Muscle layer of duodenum (tissue), 2 donors: ENCODE data around the gene MOSPD3.
"Not testable (repeated sequence)": the region's sequence is repeated elsewhere in the genome, so short reads cannot be mapped to it uniquely, and the experiment has no call there.

ENCODE experiments used
- H3K27ac ChIP-seq: one replicate; pipeline ENCODE4 v1.7.0; 2013; ENCODE audit warnings: mild to moderate bottlenecking, low read length
- H3K27me3 ChIP-seq: one replicate; pipeline ENCODE4 v1.7.0; 2013; ENCODE audit warnings: low read depth, mild to moderate bottlenecking, control low read depth, low read length
- H3K36me3 ChIP-seq, 2 donors: one replicate each; pipeline ENCODE4 v1.7.0; 2013; ENCODE audit warnings: low read length in 2 of 2, control low read depth in 1 of 2, mild to moderate bottlenecking in 1 of 2; ENCODE audit not compliant: insufficient read depth in 2 of 2, control insufficient read depth in 1 of 2
- H3K4me1 ChIP-seq, 2 donors: one replicate each; pipeline ENCODE4 v1.7.0; 2013; ENCODE audit warnings: low read length in 2 of 2, mild to moderate bottlenecking in 2 of 2, control low read depth in 1 of 2, moderate library complexity in 1 of 2; ENCODE audit not compliant: insufficient read depth in 2 of 2, control insufficient read depth in 1 of 2
- H3K4me3 ChIP-seq, 2 donors: one replicate each; pipeline ENCODE4 v1.7.0; 2013; ENCODE audit warnings: low read length in 2 of 2, low read depth in 1 of 2, mild to moderate bottlenecking in 1 of 2
- H3K9me3 ChIP-seq, 2 donors: one replicate each; pipeline ENCODE4 v1.7.0; 2013; ENCODE audit warnings: low read length in 2 of 2, control low read depth in 1 of 2, mild to moderate bottlenecking in 1 of 2; ENCODE audit not compliant: control insufficient read depth in 1 of 2
- donor health status: healthy.

Gene MOSPD3

DNA sequence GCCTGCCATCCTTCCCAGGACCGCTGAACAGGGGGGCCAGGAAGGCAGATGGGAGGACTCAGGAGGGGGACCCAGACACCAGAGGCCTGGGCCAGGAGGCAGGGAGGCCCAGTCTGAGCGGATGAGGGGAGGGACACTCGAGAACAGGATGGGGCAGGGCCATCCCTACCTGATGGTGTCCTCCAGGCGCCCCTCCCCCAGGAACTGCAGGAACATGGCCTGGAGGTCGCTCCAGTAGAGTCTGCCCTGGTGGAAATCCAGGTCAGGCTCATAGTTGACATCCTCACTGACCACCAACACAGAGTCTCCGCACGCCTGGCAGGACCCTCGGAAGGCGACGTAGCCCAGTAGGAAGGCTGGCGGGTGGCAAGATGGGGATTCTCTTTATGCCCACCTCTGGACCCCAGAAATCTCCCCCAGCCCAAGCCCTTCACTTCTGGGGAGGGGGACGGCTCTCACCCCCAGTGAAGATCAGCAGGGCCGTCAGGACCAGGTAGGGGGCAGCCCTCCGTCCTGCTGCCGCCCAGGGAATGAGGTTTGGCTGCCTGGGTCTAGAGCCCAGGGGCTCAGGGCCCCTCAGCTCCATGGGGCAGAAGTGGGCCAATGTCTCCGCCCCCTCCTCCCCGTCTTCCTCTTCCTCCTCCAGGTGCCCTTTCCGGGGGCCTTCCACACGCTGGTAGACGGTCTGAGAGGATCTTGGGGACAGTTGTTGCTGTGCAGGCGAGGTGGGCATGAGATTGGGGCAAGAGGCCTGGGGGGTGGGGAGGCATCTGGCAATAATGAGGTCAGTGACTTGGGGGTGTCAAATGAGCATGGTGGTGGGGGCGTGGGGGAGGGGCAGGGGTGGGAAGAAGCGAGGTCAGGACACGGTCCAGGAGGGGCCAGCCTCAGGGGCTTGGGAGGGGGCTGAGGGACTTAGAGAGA, 28.4 kb downstream of the MOSPD3 start:
- no peaks in the 10 kb centered on the region for H3K9me3 ChIP-seq
- no peaks in the 10 kb centered on the region for H3K36me3 ChIP-seq
- H3K27ac ChIP-seq: no peak overlapping the region
- H3K4me3 ChIP-seq: no peak overlapping the region
- no peaks in the 10 kb centered on the region for H3K4me1 ChIP-seq
- no peaks in the 10 kb centered on the region for H3K27me3 ChIP-seq

- Histone ChIP-seq H3K36me3 (no peaks in the 10 kb centered on the region), H3K4me3 (no peak within 1 kb of the TSS), H3K9me3 (no peaks in the 10 kb centered on the region), H3K4me1 (no peaks in the 10 kb centered on the region), H3K27ac (no peak within 1 kb of the TSS), H3K27me3 (no peaks in the 10 kb centered on the region)
These were observed 29.1 kb downstream of the MOSPD3 start, which contains the start of gene TFR2 for GRCh38 chr7:100641463-100641859. TFR2 (minus strand) TSS chr7:100641552; CDS start chr7:100641509, 43 bp downstream.

GRCh38 chr7:100641860-100642533, 29.7 kb downstream of the MOSPD3 start:
- Histone ChIP-seq H3K27ac (no peak overlapping the region), H3K36me3 (no peaks in the 10 kb centered on the region), H3K27me3 (no peaks in the 10 kb centered on the region), H3K9me3 (no peaks in the 10 kb centered on the region), H3K4me3 (no peak overlapping the region), H3K4me1 (no peaks in the 10 kb centered on the region)

DNA sequence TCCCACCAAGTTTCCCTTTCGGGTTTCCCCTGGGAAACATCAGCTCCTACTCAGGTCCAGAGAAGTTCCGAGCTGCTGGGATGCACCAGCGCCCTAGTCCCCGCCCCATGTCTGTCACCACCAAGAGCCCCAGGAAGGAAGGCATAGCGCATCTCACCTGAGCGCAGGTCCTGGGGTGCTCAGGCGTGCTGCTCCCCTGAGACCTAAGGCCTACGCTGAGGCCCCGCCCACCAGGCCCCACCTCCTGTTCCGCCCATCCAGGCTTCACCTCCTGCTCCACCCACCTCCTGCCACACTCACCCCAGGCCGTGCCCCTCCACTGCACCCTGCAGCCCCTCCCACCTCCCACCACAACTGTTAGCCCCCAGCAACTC, 30.2 kb downstream of the MOSPD3 start:
- no peaks in the 10 kb centered on the region for H3K27me3 ChIP-seq
- no peaks in the 10 kb centered on the region for H3K9me3 ChIP-seq

GRCh38 chr7:100649826-100650565, 37.7 kb downstream of the MOSPD3 start:
- Histone ChIP-seq H3K4me3 (no peak overlapping the region), H3K4me1 (no peaks in the 10 kb centered on the region), H3K36me3 (no peaks in the 10 kb centered on the region), H3K27me3 (peaks cover 13% of the 10 kb centered on the region), H3K9me3 (no peaks in the 10 kb centered on the region), H3K27ac (no peak overlapping the region)

More for the DNA sequence above, 30.2 kb downstream of the MOSPD3 start:
- H3K27ac ChIP-seq: no peak overlapping the region
- no peaks in the 10 kb centered on the region for H3K36me3 ChIP-seq
- no peak overlapping the region for H3K4me3 ChIP-seq
- no peaks in the 10 kb centered on the region for H3K4me1 ChIP-seq

- Histone ChIP-seq H3K9me3 (no peaks in the 10 kb centered on the region), H3K4me1 (peaks cover 0 to 9% of the 10 kb centered on the region in 2 donors), H3K4me3 (no peak overlapping the region), H3K27ac (no peak overlapping the region), H3K36me3 (no peaks in the 10 kb centered on the region), H3K27me3 (peaks cover 28% of the 10 kb centered on the region)
These were observed 42.8 kb downstream of the MOSPD3 start for GRCh38 chr7:100654908-100655831.

DNA sequence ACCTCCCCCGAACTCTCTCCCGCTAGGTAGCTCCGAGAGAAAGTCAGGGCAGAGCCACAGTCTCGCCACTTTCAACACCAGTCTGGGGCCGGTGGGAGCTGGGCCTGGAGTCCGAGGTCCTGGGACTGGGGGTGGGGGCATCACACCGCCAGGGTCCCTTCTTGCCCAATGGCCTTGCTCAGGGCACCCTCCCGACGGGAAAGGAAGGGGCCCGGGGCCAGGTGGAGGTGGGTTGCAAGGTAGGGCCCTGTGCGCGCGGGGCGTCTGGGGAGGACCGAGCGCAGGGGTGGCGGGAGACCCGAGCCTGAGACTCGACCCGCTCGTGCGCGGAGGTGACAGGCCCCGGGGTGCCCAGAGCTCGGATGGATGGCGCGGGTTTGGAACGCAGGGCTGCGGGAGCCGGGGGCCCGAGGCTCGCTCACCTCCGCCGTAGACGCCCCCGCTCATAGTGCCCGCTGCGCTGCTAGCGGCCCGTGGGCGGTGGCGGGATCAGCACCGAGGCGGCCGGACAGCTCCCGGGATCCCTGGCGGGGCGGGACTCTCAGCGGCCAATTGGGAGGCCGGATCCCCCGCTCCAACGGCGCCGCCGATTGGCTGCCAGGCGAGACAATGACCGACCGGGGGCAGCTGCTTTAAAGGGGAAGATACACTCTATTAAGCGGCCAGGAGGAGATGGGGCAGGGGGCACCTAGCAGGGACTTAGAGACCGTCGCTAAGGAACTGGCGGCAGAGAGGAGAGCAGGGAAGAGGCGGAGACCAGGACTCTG, 43.8 kb downstream of the MOSPD3 start, which contains the start of gene ACTL6B:
TSS of gene ACTL6B (minus strand) at position 541 of the 767 bp plus-strand sequence. CDS start at position 447, 94 bp downstream.
- H3K27me3 ChIP-seq: peaks cover 27% of the 10 kb centered on the region
- H3K9me3 ChIP-seq: no peaks in the 10 kb centered on the region
- no peak within 1 kb of the TSS for H3K27ac ChIP-seq
- H3K36me3 ChIP-seq: no peaks in the 10 kb centered on the region
- peaks cover 0 to 9% of the 10 kb centered on the region in 2 donors for H3K4me1 ChIP-seq
- no peak within 1 kb of the TSS for H3K4me3 ChIP-seq

- H3K4me3 ChIP-seq, H3K27me3 ChIP-seq, H3K9me3 ChIP-seq, H3K36me3 ChIP-seq, H3K27ac ChIP-seq, H3K4me1 ChIP-seq: not testable (repeated sequence)
These were observed 49.9 kb downstream of the MOSPD3 start for GRCh38 chr7:100662194-100662776.
